ENCODE measurements around the gene TIAM2. TPM values are rescaled to one million over a fixed set of nuclear protein-coding genes. Genes with fewer than 3 reads are reported as not detected.

Gene TIAM2
- total RNA-seq, 2 experiments from 2014 or later = 4.4 to 5.3 TPM

- ChIA-PET CTCF (no interaction called here), POLR2A (no interaction called here)
- Histone ChIP-seq H3K27ac (ENCODE audit: low read depth in 1 of 2, low read length in 2 of 2) (no peak overlapping the region), H3K9me3 (ENCODE audit: control insufficient read depth in 1 of 2, insufficient read depth in 1 of 2, low read length in 2 of 2) (no peaks in the 10 kb centered on the region), H3K4me3 (ENCODE audit: low read length) (no peak overlapping the region), H3K4me1 (ENCODE audit: insufficient read depth, low read length) (peaks cover 7% of the 10 kb centered on the region), H3K36me3 (ENCODE audit: insufficient read depth, low read length) (no peaks in the 10 kb centered on the region), H3K27me3 (ENCODE audit: control insufficient read depth in 1 of 2, insufficient read depth in 2 of 2, low read length in 2 of 2) (no peaks in the 10 kb centered on the region)
- Mint-ChIP-seq H3K4me1 (ENCODE audit: low read depth) (peaks cover 11% of the 10 kb centered on the region), H3K4me3 (no peak overlapping the region), H3K27me3 (no peaks in the 10 kb centered on the region), H3K9me3 (no peaks in the 10 kb centered on the region), H3K27ac (no peak overlapping the region), H3K36me3 (ENCODE audit: low read depth) (no peaks in the 10 kb centered on the region)
- ATAC-seq (ENCODE audit: poor library complexity) (no peak), DNase-seq (no peak)
- TF ChIP-seq, protein P1, sequence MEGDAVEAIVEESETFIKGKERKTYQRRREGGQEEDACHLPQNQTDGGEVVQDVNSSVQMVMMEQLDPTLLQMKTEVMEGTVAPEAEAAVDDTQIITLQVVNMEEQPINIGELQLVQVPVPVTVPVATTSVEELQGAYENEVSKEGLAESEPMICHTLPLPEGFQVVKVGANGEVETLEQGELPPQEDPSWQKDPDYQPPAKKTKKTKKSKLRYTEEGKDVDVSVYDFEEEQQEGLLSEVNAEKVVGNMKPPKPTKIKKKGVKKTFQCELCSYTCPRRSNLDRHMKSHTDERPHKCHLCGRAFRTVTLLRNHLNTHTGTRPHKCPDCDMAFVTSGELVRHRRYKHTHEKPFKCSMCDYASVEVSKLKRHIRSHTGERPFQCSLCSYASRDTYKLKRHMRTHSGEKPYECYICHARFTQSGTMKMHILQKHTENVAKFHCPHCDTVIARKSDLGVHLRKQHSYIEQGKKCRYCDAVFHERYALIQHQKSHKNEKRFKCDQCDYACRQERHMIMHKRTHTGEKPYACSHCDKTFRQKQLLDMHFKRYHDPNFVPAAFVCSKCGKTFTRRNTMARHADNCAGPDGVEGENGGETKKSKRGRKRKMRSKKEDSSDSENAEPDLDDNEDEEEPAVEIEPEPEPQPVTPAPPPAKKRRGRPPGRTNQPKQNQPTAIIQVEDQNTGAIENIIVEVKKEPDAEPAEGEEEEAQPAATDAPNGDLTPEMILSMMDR (IDR thresholded peaks at IDR 0.05) = no peak
- intact Hi-C loops (cut with DNase I, micrococcal nuclease) = no loop called here
Observed at GRCh38 chr6:155054491-155055250, 59.6 kb downstream of the TIAM2 start.

DNA sequence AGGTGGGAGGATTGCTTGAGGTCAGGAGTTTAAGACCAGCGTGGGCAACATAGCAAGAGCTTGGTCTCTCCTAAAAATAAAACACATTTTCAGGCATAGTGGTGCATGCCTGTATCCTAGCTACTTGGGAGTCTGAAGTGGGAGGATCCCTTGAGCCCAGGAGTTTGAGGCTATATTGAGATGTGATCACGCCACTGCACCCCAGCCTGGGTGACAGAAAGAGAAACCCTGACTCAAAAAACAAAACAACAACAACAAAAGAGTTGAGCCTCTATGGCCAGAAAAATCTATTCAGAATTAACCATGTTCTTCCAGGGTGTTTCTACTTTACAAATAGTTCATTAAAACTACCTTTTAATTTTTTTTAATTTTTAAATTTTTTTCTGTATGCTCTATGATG lies 60.6 kb downstream of the TIAM2 start:
- TF ChIP-seq, protein P1 (IDR thresholded peaks at IDR 0.05) = no peak
- ATAC-seq (ENCODE audit: poor library complexity) = no peak
- Mint-ChIP-seq H3K4me1 (ENCODE audit: low read depth) (peaks cover 4% of the 10 kb centered on the region), H3K9me3 (no peaks in the 10 kb centered on the region), H3K36me3 (ENCODE audit: low read depth) (no peaks in the 10 kb centered on the region), H3K4me3 (no peak overlapping the region), H3K27ac (no peak overlapping the region), H3K27me3 (no peaks in the 10 kb centered on the region)
- CTCF ChIA-PET = no interaction called here
- H3K4me1 ChIP-seq (ENCODE audit: insufficient read depth, low read length) = no peaks in the 10 kb centered on the region
- POLR2A ChIA-PET = no interaction called here
- intact Hi-C loops (cut with DNase I, micrococcal nuclease) = no loop called here
- no peak overlapping the region for H3K27ac ChIP-seq (ENCODE audit: low read depth in 1 of 2, low read length in 2 of 2)
- H3K36me3 ChIP-seq (ENCODE audit: insufficient read depth, low read length) = no peaks in the 10 kb centered on the region
- no peaks in the 10 kb centered on the region for H3K27me3 ChIP-seq (ENCODE audit: control insufficient read depth in 1 of 2, insufficient read depth in 2 of 2, low read length in 2 of 2)
- no peak for DNase-seq
- no peaks in the 10 kb centered on the region for H3K9me3 ChIP-seq (ENCODE audit: control insufficient read depth in 1 of 2, insufficient read depth in 1 of 2, low read length in 2 of 2)
- no peak overlapping the region for H3K4me3 ChIP-seq (ENCODE audit: low read length)

- Histone ChIP-seq H3K4me1 (ENCODE audit: insufficient read depth, low read length) (no peaks in the 10 kb centered on the region), H3K9me3 (ENCODE audit: control insufficient read depth in 1 of 2, insufficient read depth in 1 of 2, low read length in 2 of 2) (no peaks in the 10 kb centered on the region), H3K36me3 (ENCODE audit: insufficient read depth, low read length) (no peaks in the 10 kb centered on the region), H3K27ac (ENCODE audit: low read depth in 1 of 2, low read length in 2 of 2) (no peak overlapping the region), H3K27me3 (ENCODE audit: control insufficient read depth in 1 of 2, insufficient read depth in 2 of 2, low read length in 2 of 2) (no peaks in the 10 kb centered on the region), H3K4me3 (ENCODE audit: low read length) (no peak overlapping the region)
- ChIA-PET CTCF (interaction anchor here (0.6 kb wide), 1 partner anchor 1070 kb away, joined by 4 read pairs; no protein-coding TSS in a partner anchor), POLR2A (no interaction called here)
- intact Hi-C loops (cut with DNase I, micrococcal nuclease) = no loop called here
- no peak overlapping the region for H3K27ac Mint-ChIP-seq
- H3K36me3 Mint-ChIP-seq (ENCODE audit: low read depth) = no peaks in the 10 kb centered on the region
- DNase-seq = no peak
- TF ChIP-seq, protein P1 (IDR thresholded peaks at IDR 0.05) = no peak
- no peaks in the 10 kb centered on the region for H3K9me3 Mint-ChIP-seq
- ATAC-seq (ENCODE audit: poor library complexity) = no peak
- no peak overlapping the region for H3K4me3 Mint-ChIP-seq
- H3K27me3 Mint-ChIP-seq = no peaks in the 10 kb centered on the region
- H3K4me1 Mint-ChIP-seq (ENCODE audit: low read depth) = no peaks in the 10 kb centered on the region
Observed at GRCh38 chr6:155056756-155057155, 61.6 kb downstream of the TIAM2 start.

Data from CD4-positive, alpha-beta T cell (primary cell).